Measurements from ENCODE around the gene BMPER.

The BMPER gene

GRCh38 chr7:34073676-34074075, 168.3 kb downstream of the BMPER start:
- intact Hi-C loops (cut with DNase I) = no loop called here
- DNase-seq = peak in 1 of 42 donors; percentile 12

GRCh38 chr7:34074421-34074820, 169.1 kb downstream of the BMPER start:
- intact Hi-C loops (cut with DNase I) = no loop called here
- no peak for DNase-seq

GRCh38 chr7:34075523-34076370, 170.4 kb downstream of the BMPER start:
- DNase-seq = no peak
- intact Hi-C loops (cut with DNase I) = no loop called here

GRCh38 chr7:34077168-34077567, 171.8 kb downstream of the BMPER start:
- intact Hi-C loops (cut with DNase I) = no loop called here
- DNase-seq = no peak

- intact Hi-C loops (cut with DNase I) = no loop called here
- DNase-seq = no peak
These were observed 173.5 kb downstream of the BMPER start for GRCh38 chr7:34078864-34079263.

- intact Hi-C loops (cut with DNase I) = no loop called here
- DNase-seq = no peak
These were observed 175.2 kb downstream of the BMPER start for GRCh38 chr7:34080513-34080912.

- DNase-seq = no peak
- intact Hi-C loops (cut with DNase I) = no loop called here
These were observed 176.6 kb downstream of the BMPER start for GRCh38 chr7:34081935-34082334.

- intact Hi-C loops (cut with DNase I) = no loop called here
- DNase-seq = peak in 3 of 42 donors; percentile 27 to 40 (median 30)
These were observed 178.1 kb downstream of the BMPER start for GRCh38 chr7:34083440-34083839.

- intact Hi-C loops (cut with DNase I) = no loop called here
- DNase-seq = no peak
These were observed 179.3 kb downstream of the BMPER start for GRCh38 chr7:34084651-34085050.

- DNase-seq = no peak
- intact Hi-C loops (cut with DNase I) = no loop called here
These were observed 180.7 kb downstream of the BMPER start for GRCh38 chr7:34086064-34086463.

GRCh38 chr7:34086981-34087380, 181.6 kb downstream of the BMPER start:
- intact Hi-C loops (cut with DNase I) = no loop called here
- DNase-seq = no peak

GRCh38 chr7:34087892-34088891, 182.9 kb downstream of the BMPER start:
- DNase-seq = peak in 15 of 42 donors; percentile 8 to 57 (median 25)
- intact Hi-C loops (cut with DNase I) = no loop called here

- intact Hi-C loops (cut with DNase I) = no loop called here
- no peak for DNase-seq
These were observed 185.5 kb downstream of the BMPER start for GRCh38 chr7:34090816-34091215.

GRCh38 chr7:34091321-34091917, 186.1 kb downstream of the BMPER start:
- peak in 13 of 42 donors; percentile 14 to 57 (median 35) for DNase-seq
- intact Hi-C loops (cut with DNase I) = no loop called here

- DNase-seq = no peak
- intact Hi-C loops (cut with DNase I) = no loop called here
These were observed 187.9 kb downstream of the BMPER start for GRCh38 chr7:34093276-34093675.

- intact Hi-C loops (cut with DNase I) = no loop called here
- DNase-seq = peak in 18 of 42 donors; percentile 3 to 78 (median 31)
These were observed 190.9 kb downstream of the BMPER start for GRCh38 chr7:34096198-34096651.

GRCh38 chr7:34096777-34097176, 191.4 kb downstream of the BMPER start:
- intact Hi-C loops (cut with DNase I) = no loop called here
- DNase-seq = no peak

- intact Hi-C loops (cut with DNase I) = no loop called here
- DNase-seq = no peak
These were observed 195.3 kb downstream of the BMPER start for GRCh38 chr7:34100661-34101060.

GRCh38 chr7:34104115-34104514, 198.8 kb downstream of the BMPER start:
- intact Hi-C loops (cut with DNase I) = no loop called here
- no peak for DNase-seq

Data from head of caudate nucleus (tissue), 42 donors.